H1 (cell line): ENCODE measurements around the gene C1QL2. TPM values are rescaled to one million over a fixed set of nuclear protein-coding genes. Genes with fewer than 3 reads are reported as not detected.

Source experiments
- ASH2L ChIP-seq: fragments of 200-600, 300-600 bp; sonication (generic); IDR thresholded peaks from one replicate; pipeline ENCODE4 v1.7.1; 2017; ENCODE audit warnings: low read length
- CBX8 ChIP-seq: fragments of 300-800, 300-1000 bp; sonication (generic); IDR thresholded peaks from 2 replicates; pipeline ENCODE4 v1.7.1; 2016; ENCODE audit warnings: low read depth, low read length, borderline replicate concordance
- CEBPB ChIP-seq: IDR thresholded peaks from 2 replicates; pipeline ENCODE4 v1.6.1; 2012; ENCODE audit warnings: low read depth, low read length
- CHD2 ChIP-seq: IDR thresholded peaks from 2 replicates; pipeline ENCODE4 v1.6.1; 2012; ENCODE audit warnings: low read length, improper control_type of control experiment
- CREB1 ChIP-seq: IDR thresholded peaks from 2 replicates; pipeline ENCODE4 v1.6.1; 2012; ENCODE audit warnings: inconsistent platforms
- CTBP2 ChIP-seq: IDR thresholded peaks from 2 replicates; pipeline ENCODE4 v1.7.0; 2011; ENCODE audit warnings: borderline replicate concordance, mild to moderate bottlenecking, moderate library complexity, mixed read lengths, low read length; ENCODE audit not compliant: insufficient read depth, insufficient read length
- EGR1 ChIP-seq: IDR thresholded peaks from 2 replicates; pipeline ENCODE4 v1.6.1; 2011; ENCODE audit warnings: low read depth, low read length, borderline replicate concordance
- EP300 ChIP-seq, 2 experiments: IDR thresholded peaks; 1 replicate in 1 of 2; 2 replicates in 1 of 2; pipeline ENCODE4 v1.6.1; 2011 to 2012; ENCODE audit warnings: low read depth in 2 of 2, low read length in 2 of 2, mild to moderate bottlenecking in 2 of 2, borderline replicate concordance in 1 of 2, inconsistent platforms in 1 of 2, moderate library complexity in 1 of 2
- EZH2 ChIP-seq: fragments of 200-600 bp; sonication (generic); IDR thresholded peaks from 2 replicates; pipeline ENCODE4 v1.7.1; 2012; ENCODE audit warnings: low read depth, mild to moderate bottlenecking, moderate library complexity, low read length, inconsistent platforms; ENCODE audit not compliant: severe bottlenecking
- HDAC2 ChIP-seq, 2 experiments: fragments of 300-600 bp in 1 of 2; sonication (generic) in 1 of 2; IDR thresholded peaks; 2 replicates each; pipeline ENCODE4 v1.6.1; 2011 to 2012; ENCODE audit warnings: low read depth in 2 of 2, low read length in 2 of 2, mild to moderate bottlenecking in 2 of 2, moderate library complexity in 2 of 2, borderline replicate concordance in 1 of 2, inconsistent platforms in 1 of 2
- HDAC6 ChIP-seq: IDR thresholded peaks from one replicate; pipeline ENCODE4 v1.7.1; 2012; ENCODE audit warnings: low read depth, mild to moderate bottlenecking, inconsistent platforms, low read length, moderate library complexity
- KDM5A ChIP-seq: fragments of 200-600 bp; IDR thresholded peaks from 2 replicates; pipeline ENCODE4 v1.7.1; 2012; ENCODE audit warnings: mild to moderate bottlenecking, low read length, inconsistent platforms, mixed read lengths
- PHF8 ChIP-seq: fragments of 200-600 bp; sonication (generic); conservative IDR thresholded peaks from 2 replicates; pipeline ENCODE4 v1.7.1; 2012; ENCODE audit warnings: low read depth, mild to moderate bottlenecking, inconsistent platforms, low read length, moderate library complexity
- RAD21 ChIP-seq, 2 experiments: IDR thresholded peaks in 1 of 2; conservative IDR thresholded peaks in 1 of 2; 2 replicates each; pipeline ENCODE4 v1.6.1; 2011; ENCODE audit warnings: low read depth in 2 of 2, low read length in 2 of 2, improper control_type of control experiment in 1 of 2, inconsistent platforms in 1 of 2, mild to moderate bottlenecking in 1 of 2, moderate library complexity in 1 of 2
- RNF2 ChIP-seq: fragments of 200-900, 300-1000 bp; sonication (generic); IDR thresholded peaks from 2 replicates; pipeline ENCODE4 v1.7.1; 2016; ENCODE audit warnings: borderline replicate concordance, low read depth, mild to moderate bottlenecking, antibody characterized with exemption, low read length; ENCODE audit not compliant: poor library complexity, severe bottlenecking; ENCODE audit errors: missing control alignments
- SIX5 ChIP-seq: IDR thresholded peaks from 2 replicates; pipeline ENCODE4 v1.6.1; 2011; ENCODE audit warnings: mild to moderate bottlenecking, low read depth, low read length
- SP1 ChIP-seq: IDR thresholded peaks from 2 replicates; pipeline ENCODE4 v1.6.1; 2011; ENCODE audit warnings: low read depth, low read length
- TBP ChIP-seq: IDR thresholded peaks from 2 replicates; pipeline ENCODE4 v1.6.1; 2011; ENCODE audit warnings: low read depth, low read length, improper control_type of control experiment
- TEAD4 ChIP-seq: IDR thresholded peaks from 2 replicates; pipeline ENCODE4 v1.6.1; 2012; ENCODE audit warnings: low read depth, low read length, inconsistent platforms, mixed read lengths
- polyA plus RNA-seq, 7 experiments: library from polyadenylated mRNA; depleted of rRNA in 3 of 7; stranded (reverse) in 5 of 7; unstranded in 2 of 7; fragments of >200 nt in 5 of 7; fragments of 200-250 nt in 2 of 7; gene quantifications; 1 replicate in 5 of 7; 2 replicates in 1 of 7; 4 replicates in 1 of 7; pipeline versions ENCODE4 v1.2.1 to v1.2.3, GENCODE V29; 2011 to 2013; ENCODE audit warnings: missing spikeins in 2 of 7, mixed read lengths in 2 of 7
- total RNA-seq: library from RNA; stranded (reverse); fragmentation: NEBNext Ultra II Directional; extraction: Animal tissue kit (Norgen Biotek cat#: 25700); gene quantifications from 2 replicates; pipeline ENCODE4 v1.2.1, GENCODE V29; 2021
- TF ChIP-seq, protein P1 (sequence below): IDR thresholded peaks from 2 replicates; pipeline ENCODE4 v1.6.1; 2012; ENCODE audit warnings: inconsistent platforms
- TF ChIP-seq, protein P2 (sequence below): IDR thresholded peaks from 2 replicates; pipeline ENCODE4 v1.6.1; 2011; ENCODE audit warnings: low read length, improper control_type of control experiment

Gene C1QL2
- total and polyA plus RNA-seq, 2 of the 8 experiments (the other 6 are each of a cell fraction or from before 2014, with no cell fraction given), result 0.80 to 0.88 TPM

DNA sequence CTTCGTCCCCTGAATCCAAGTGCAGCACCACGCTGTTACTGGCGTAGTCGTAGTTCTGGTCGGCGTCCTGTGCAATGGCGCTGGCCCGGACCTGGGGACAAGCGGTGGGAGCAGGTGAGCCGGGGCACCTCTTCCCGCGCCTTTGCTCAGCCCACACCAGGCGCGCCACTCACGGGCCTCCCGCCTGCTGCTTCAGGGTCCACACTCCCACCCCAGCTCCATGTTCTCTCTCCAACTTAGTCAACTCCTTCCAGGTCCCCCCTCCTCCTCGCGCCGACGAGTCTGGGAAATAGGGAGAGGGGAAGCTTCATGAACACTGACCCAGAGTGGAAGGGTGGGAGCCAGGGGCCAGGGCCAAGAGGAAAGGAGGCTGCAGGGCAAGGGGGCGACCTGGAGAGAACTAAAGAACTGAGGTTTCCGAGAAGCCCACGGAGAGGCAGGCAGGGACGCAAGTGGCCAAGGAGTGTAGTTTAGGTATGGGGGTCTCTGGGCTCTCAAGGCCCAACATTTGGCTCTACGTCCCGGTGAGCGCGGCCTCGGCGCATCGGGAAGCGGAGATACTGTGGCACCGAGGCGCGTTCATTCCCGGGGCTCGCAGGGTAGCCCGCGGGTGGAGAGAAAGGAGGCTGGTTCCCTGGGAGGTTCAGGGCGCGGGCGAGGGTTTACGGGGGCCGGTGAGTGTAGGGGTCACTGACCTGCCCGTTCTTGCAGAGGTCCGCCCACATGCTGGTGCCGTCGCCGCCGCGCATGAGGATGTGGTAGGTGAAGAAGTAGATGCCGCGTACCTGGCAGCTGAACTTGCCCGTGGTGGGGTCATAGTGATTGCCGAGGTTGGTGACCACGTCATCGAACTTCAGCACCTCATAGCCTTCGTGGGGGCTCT is 1.4 kb downstream of the C1QL2 start (continued):
- no peak for TF ChIP-seq CBX8
- no peak for TF ChIP-seq EGR1
- TF ChIP-seq CTBP2, result no peak
- TF ChIP-seq ASH2L, result no peak
- TF ChIP-seq CHD2, result no peak
- no peak for TF ChIP-seq TBP
- no peak for TF ChIP-seq PHF8
- TF ChIP-seq CREB1, result peak; percentile 44; the same call in 1 of the 2 replicates
- no peak for TF ChIP-seq CEBPB
- no peak for TF ChIP-seq EP300 (IDR thresholded peaks at IDR 0.05; ENCODE audit: borderline replicate concordance in 1 of 2, low read depth in 2 of 2, low read length in 2 of 2)
- TF ChIP-seq RAD21 (IDR thresholded peaks at IDR 0.05 in 1 of 2, conservative IDR thresholded peaks at IDR 0.05 in 1 of 2; ENCODE audit: low read depth in 2 of 2, low read length in 2 of 2), result no peak
- TF ChIP-seq, protein P1, sequence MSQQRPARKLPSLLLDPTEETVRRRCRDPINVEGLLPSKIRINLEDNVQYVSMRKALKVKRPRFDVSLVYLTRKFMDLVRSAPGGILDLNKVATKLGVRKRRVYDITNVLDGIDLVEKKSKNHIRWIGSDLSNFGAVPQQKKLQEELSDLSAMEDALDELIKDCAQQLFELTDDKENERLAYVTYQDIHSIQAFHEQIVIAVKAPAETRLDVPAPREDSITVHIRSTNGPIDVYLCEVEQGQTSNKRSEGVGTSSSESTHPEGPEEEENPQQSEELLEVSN, result peak; percentile 93
- peak; percentile 30 for TF ChIP-seq RNF2
- no peak for TF ChIP-seq TEAD4
- TF ChIP-seq HDAC2 (IDR thresholded peaks at IDR 0.05; ENCODE audit: borderline replicate concordance in 1 of 2, low read depth in 2 of 2, low read length in 2 of 2), result no peak
- no peak for TF ChIP-seq SP1
- TF ChIP-seq, protein P2, sequence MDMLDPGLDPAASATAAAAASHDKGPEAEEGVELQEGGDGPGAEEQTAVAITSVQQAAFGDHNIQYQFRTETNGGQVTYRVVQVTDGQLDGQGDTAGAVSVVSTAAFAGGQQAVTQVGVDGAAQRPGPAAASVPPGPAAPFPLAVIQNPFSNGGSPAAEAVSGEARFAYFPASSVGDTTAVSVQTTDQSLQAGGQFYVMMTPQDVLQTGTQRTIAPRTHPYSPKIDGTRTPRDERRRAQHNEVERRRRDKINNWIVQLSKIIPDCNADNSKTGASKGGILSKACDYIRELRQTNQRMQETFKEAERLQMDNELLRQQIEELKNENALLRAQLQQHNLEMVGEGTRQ, result no peak
- no peak for TF ChIP-seq KDM5A
- peak; percentile 79 for TF ChIP-seq EZH2
- no peak for TF ChIP-seq HDAC6
- no peak for TF ChIP-seq SIX5
